Prostate gland (tissue), 2 donors: ENCODE data around the gene NPC1. TPM values are rescaled to one million over a fixed set of nuclear protein-coding genes. Genes with fewer than 3 reads are reported as not detected.
A peak's percentile ranks its signal among the peaks of the same experiment; 100 is the strongest.
"Not testable (repeated sequence)": the region's sequence is repeated elsewhere in the genome, so short reads cannot be mapped to it uniquely, and the experiment has no call there.

Source experiments
- DNase-seq: peaks from one replicate; pipeline ENCODE4 v3.0.0-alpha.2; 2019; ENCODE audit warnings: low spot score
- H3K27ac ChIP-seq, 2 donors: fragments of 200-600 bp; sonication (generic); 2 replicates each; pipeline ENCODE4 v1.5.1; 2017 to 2019
- H3K27me3 ChIP-seq: fragments of 200-600 bp; sonication (generic); replicated peaks from 2 replicates; pipeline ENCODE4 v1.5.1; 2019; ENCODE audit not compliant: insufficient read depth
- H3K36me3 ChIP-seq, 2 donors: fragments of 200-600 bp; sonication (generic); 1 replicate in 1 of 2; 2 replicates in 1 of 2; pipeline versions ENCODE4 v1.5.1 to v1.8.1; 2017 to 2019
- H3K4me1 ChIP-seq: fragments of 200-600 bp; sonication (generic); replicated peaks from 2 replicates; pipeline ENCODE4 v1.5.1; 2019
- H3K4me3 ChIP-seq, 2 donors: fragments of 200-600 bp; sonication (generic); 2 replicates each; pipeline ENCODE4 v1.5.1; 2017 to 2019
- H3K9me3 ChIP-seq: fragments of 200-600 bp; sonication (generic); 2 replicates; pipeline ENCODE4 v1.5.1; 2017
- POLR2A ChIP-seq: fragments of 450-650 bp; IDR thresholded peaks from one replicate; pipeline ENCODE4 v1.6.1; 2016; ENCODE audit warnings: antibody characterized with exemption, mild to moderate bottlenecking
- POLR2AphosphoS5 ChIP-seq: sonication (generic); formaldehyde crosslinking; IDR thresholded peaks from one replicate; pipeline ENCODE4 v1.6.1; 2017; ENCODE audit warnings: antibody characterized with exemption
- WGBS: methylation state at CpG from one replicate; pipeline ENCODE4 v1.1.5; 2018; 5-methylcytosine and 5-hydroxymethylcytosine counted together
- intact Hi-C: fragments of 100-400 bp; cut with DNase I; formaldehyde crosslinking; loops from one replicate; pipeline ENCODE4 v1.14.2; 2022
- total RNA-seq, 2 donors: library from RNA; depleted of rRNA; stranded (reverse); fragments of >200 nt; gene quantifications; one replicate each; pipeline ENCODE4 v1.1.0, GENCODE V29; 2016
- TF ChIP-seq, protein P1 (sequence below), 4 experiments: fragments of 200-600 bp in 2 of 4; fragments of 450-650 bp in 2 of 4; sonication (generic) in 2 of 4; IDR thresholded peaks; 1 replicate in 3 of 4; 2 replicates in 1 of 4; pipeline ENCODE4 v1.5.1; 2016 to 2019; ENCODE audit warnings: antibody characterized with exemption in 4 of 4, mild to moderate bottlenecking in 2 of 4, moderate library complexity in 2 of 4

The NPC1 gene
- total RNA-seq, 2 donors from 2014 or later = 32.0 to 63.5 TPM

GRCh38 chr18:23515911-23516546 is 70.3 kb downstream of the NPC1 start:
- intact Hi-C loops = loop anchor here (1.0 to 5.0 kb wide), 3 partner anchors 71 to 296 kb away; no protein-coding TSS in a partner anchor
- DNase-seq = peak; percentile 81

GRCh38 chr18:23512641-23513040 is 73.7 kb downstream of the NPC1 start:
- Histone ChIP-seq H3K27me3 (no peaks in the 10 kb centered on the region), H3K9me3 (no peaks in the 10 kb centered on the region), H3K4me1 (no peaks in the 10 kb centered on the region), H3K27ac (no peak overlapping the region), H3K4me3 (no peak overlapping the region), H3K36me3 (no peaks in the 10 kb centered on the region)
- TF ChIP-seq POLR2AphosphoS5 (no peak), POLR2A (no peak)
- TF ChIP-seq, protein P1, sequence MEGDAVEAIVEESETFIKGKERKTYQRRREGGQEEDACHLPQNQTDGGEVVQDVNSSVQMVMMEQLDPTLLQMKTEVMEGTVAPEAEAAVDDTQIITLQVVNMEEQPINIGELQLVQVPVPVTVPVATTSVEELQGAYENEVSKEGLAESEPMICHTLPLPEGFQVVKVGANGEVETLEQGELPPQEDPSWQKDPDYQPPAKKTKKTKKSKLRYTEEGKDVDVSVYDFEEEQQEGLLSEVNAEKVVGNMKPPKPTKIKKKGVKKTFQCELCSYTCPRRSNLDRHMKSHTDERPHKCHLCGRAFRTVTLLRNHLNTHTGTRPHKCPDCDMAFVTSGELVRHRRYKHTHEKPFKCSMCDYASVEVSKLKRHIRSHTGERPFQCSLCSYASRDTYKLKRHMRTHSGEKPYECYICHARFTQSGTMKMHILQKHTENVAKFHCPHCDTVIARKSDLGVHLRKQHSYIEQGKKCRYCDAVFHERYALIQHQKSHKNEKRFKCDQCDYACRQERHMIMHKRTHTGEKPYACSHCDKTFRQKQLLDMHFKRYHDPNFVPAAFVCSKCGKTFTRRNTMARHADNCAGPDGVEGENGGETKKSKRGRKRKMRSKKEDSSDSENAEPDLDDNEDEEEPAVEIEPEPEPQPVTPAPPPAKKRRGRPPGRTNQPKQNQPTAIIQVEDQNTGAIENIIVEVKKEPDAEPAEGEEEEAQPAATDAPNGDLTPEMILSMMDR (IDR thresholded peaks at IDR 0.05) = no peak
- DNase-seq = no peak
- WGBS = 89% methylated on average over 1 of the region's 1 CpG
- intact Hi-C loops = no loop called here

More at GRCh38 chr18:23515911-23516546, 70.3 kb downstream of the NPC1 start:
- peaks cover 6 to 9% of the 10 kb centered on the region in 2 donors for H3K36me3 ChIP-seq
- 39% methylated on average over 17 of the region's 17 CpGs for WGBS
- TF ChIP-seq POLR2A = no peak
- peak; percentile 66 for TF ChIP-seq POLR2AphosphoS5
- TF ChIP-seq, protein P1 (IDR thresholded peaks at IDR 0.05) = peak; percentile 54 to 81 (median 78)
- no peaks in the 10 kb centered on the region for H3K4me1 ChIP-seq
- no peaks in the 10 kb centered on the region for H3K9me3 ChIP-seq
- no peak overlapping the region for H3K27ac ChIP-seq
- H3K4me3 ChIP-seq = no peak overlapping the region
- no peaks in the 10 kb centered on the region for H3K27me3 ChIP-seq

DNA sequence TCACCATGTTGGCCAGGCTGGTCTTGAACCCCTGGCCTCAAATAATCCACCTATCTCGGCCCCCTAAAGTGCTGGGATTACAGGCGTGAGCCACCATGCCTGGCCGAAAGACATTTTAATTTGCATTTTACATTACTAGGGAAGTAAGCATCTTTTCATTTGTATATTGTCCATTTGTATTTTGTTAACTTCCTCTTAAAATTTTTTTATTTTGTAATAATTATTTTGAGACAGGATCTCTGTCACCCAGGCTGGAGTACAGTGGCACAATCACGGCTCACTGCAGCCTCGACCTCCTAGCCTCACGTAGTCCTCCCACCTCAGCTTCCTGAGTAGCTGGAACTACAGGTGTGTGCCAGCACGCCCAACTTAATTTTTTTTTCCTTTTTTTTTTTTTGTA is 74.1 kb downstream of the NPC1 start:
- H3K4me1 ChIP-seq, H3K9me3 ChIP-seq, H3K27me3 ChIP-seq, H3K27ac ChIP-seq, DNase-seq, H3K4me3 ChIP-seq, intact Hi-C loops, H3K36me3 ChIP-seq: not testable (repeated sequence)
- 86% methylated on average over 7 of the region's 7 CpGs for WGBS

- DNase-seq, intact Hi-C loops, H3K27ac ChIP-seq, H3K36me3 ChIP-seq, H3K4me3 ChIP-seq, H3K9me3 ChIP-seq, H3K27me3 ChIP-seq, H3K4me1 ChIP-seq: not testable (repeated sequence)
- 94% methylated on average over 2 of the region's 2 CpGs for WGBS
These were observed 75.4 kb downstream of the NPC1 start for GRCh38 chr18:23510923-23511322.

- WGBS = 94% methylated on average over 6 of the region's 6 CpGs
- Histone ChIP-seq H3K27ac (no peak overlapping the region), H3K4me1 (no peaks in the 10 kb centered on the region), H3K4me3 (no peak overlapping the region), H3K9me3 (no peaks in the 10 kb centered on the region), H3K27me3 (no peaks in the 10 kb centered on the region), H3K36me3 (no peaks in the 10 kb centered on the region)
- DNase-seq = no peak
- intact Hi-C loops = loop anchor here (10.0 kb wide), 1 partner anchor 372 kb away; the partner anchor contains the start of gene CABLES1
- TF ChIP-seq, protein P1 (IDR thresholded peaks at IDR 0.05) = no peak
- TF ChIP-seq POLR2A (no peak), POLR2AphosphoS5 (no peak)
These were observed 79.9 kb downstream of the NPC1 start for GRCh38 chr18:23506393-23506792.

DNA sequence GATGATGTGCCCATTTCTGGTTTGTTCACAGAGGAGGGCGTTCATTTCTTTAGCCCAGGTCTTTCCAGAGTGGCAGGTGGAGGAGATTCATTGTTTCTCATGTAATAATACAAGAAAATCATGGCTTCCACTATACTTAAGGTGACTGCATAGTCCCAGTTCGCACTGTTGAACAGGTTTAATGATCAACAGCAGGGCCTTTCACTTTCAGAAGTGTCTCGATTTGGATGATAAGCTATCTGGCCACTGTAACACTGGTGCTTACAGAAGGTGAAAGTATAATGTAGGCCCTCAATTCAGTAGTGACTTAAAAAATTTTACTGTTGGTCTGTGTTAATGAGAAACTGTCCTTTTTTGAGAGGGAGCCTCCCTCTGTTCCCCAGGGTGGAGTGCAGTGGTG is 81.6 kb downstream of the NPC1 start:
- Histone ChIP-seq H3K4me3 (peak overlapping the region in 1 of 2 donors; percentile 90), H3K4me1 (no peaks in the 10 kb centered on the region), H3K36me3 (no peaks in the 10 kb centered on the region), H3K9me3 (no peaks in the 10 kb centered on the region), H3K27ac (no peak overlapping the region), H3K27me3 (no peaks in the 10 kb centered on the region)
- no peak for TF ChIP-seq POLR2AphosphoS5
- no peak for TF ChIP-seq POLR2A
- TF ChIP-seq, protein P1 (IDR thresholded peaks at IDR 0.05) = no peak
- 83% methylated on average over 3 of the region's 3 CpGs for WGBS
- no peak for DNase-seq
- intact Hi-C loops = loop anchor here (2.0 to 10.0 kb wide), 4 partner anchors 52 to 370 kb away; partner anchors contain the start of genes CABLES1, NPC1 and RIOK3
